GM06990 (cell line): ENCODE data around the gene ST6GAL1.
A peak's percentile ranks its signal among the peaks of the same experiment; 100 is the strongest.
"Not testable (repeated sequence)": the region's sequence is repeated elsewhere in the genome, so short reads cannot be mapped to it uniquely, and the experiment has no call there.

ENCODE experiments used
- DNase-seq: peaks from one replicate; pipeline ENCODE4 v3.0.0-alpha.2; 2011; ENCODE audit not compliant: insufficient read length; ENCODE audit errors: extremely low read depth
- H3K27me3 ChIP-seq: replicated peaks from 2 replicates; pipeline ENCODE4 v1.6.0; 2011; ENCODE audit warnings: low read length; ENCODE audit not compliant: control insufficient read depth, insufficient read depth
- H3K36me3 ChIP-seq: 2 replicates; pipeline ENCODE4 v1.5.1; 2011; ENCODE audit warnings: low read length; ENCODE audit not compliant: control insufficient read depth, insufficient read depth
- H3K4me3 ChIP-seq: replicated peaks from 2 replicates; pipeline ENCODE4 v1.5.1; 2011; ENCODE audit warnings: low read depth, mild to moderate bottlenecking, control low read depth, low read length
- CTCF ChIP-seq: IDR thresholded peaks from 2 replicates; pipeline ENCODE4 v1.5.1; 2011; ENCODE audit warnings: low read length, control low read depth, mild to moderate bottlenecking, inconsistent platforms; ENCODE audit not compliant: insufficient read depth, poor library complexity, severe bottlenecking

The ST6GAL1 gene

DNA sequence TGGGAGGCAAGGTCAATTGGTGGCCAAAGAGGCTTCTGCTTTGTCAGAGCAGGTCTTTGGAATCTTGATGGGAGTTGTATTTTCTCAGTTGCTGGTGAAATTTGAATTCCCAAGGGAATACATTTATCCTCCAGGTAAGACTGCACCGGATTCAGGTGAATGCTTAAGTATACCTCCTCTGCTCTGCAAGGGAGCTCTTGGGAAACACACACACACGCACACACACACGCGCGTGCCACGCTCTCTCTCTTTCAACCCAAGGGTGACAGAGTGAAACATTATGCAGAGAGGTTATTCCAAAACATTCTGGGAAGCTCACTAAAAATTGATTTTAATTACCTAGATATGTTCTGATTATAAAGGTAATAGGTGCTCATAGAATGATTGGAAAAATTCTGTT is 33.7 kb downstream of the ST6GAL1 start:
- Histone ChIP-seq H3K36me3 (peaks cover 7% of the 10 kb centered on the region), H3K27me3 (no peaks in the 10 kb centered on the region), H3K4me3 (no peak overlapping the region)
- TF ChIP-seq CTCF = no peak
- no peak for DNase-seq

DNA sequence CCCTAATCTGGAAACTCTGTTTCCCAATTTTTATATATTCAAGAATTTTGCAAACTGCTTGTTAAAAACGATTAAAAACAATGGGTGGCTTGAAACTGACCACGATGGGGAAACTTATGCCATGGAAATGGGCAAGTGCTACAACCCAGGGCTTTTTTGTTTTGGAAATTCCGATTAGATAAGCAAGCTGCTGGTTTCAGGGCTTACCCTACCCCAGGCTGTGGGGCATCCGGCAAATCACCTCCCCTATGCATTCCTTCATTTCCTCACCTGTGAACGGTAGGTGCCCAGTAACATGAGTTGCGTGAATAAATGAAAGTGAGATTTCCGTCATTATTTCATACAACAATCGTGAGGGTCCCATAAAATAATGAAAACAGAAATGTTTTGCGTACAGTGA is 34.3 kb downstream of the ST6GAL1 start:
- TF ChIP-seq CTCF = no peak
- no peak for DNase-seq
- Histone ChIP-seq H3K4me3 (no peak overlapping the region), H3K27me3 (no peaks in the 10 kb centered on the region), H3K36me3 (peaks cover 7% of the 10 kb centered on the region)

DNA sequence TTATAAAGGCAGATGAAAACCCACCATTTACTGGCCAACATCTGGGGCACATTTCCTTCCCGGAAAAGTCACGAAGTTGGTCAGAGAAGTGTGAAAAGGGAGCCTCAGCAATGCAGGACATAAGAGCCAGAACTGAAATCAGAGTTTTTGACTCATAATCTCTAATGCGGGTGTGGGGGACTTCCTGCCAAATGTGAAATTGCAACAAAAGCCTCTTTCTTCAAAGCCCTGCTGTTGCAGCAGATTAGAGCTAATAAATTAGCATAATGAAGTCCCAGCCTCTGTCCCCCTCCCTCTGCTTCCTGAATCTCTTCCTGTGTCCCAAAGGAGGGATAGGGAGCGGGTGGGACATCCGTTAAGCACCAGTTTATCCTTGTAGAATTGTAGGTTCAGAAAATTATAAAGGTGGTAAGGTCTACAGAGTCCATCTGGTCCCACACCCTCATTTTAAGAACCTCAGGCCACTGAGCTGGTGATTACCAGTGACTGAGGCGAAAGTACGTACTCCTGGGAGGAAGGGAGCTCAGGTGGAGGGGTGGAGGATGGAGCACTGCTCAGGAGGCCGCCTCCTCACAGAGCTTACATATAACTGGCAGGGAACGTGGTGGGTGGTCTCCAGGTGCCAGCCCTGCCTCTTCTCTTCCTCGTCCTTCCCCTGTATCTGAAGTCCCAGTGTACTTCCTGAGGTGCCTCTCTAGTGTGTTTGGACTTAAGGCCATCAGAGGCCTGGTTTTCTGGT is 35.0 kb downstream of the ST6GAL1 start:
- no peaks in the 10 kb centered on the region for H3K27me3 ChIP-seq
- H3K36me3 ChIP-seq = peaks cover 7% of the 10 kb centered on the region

DNA sequence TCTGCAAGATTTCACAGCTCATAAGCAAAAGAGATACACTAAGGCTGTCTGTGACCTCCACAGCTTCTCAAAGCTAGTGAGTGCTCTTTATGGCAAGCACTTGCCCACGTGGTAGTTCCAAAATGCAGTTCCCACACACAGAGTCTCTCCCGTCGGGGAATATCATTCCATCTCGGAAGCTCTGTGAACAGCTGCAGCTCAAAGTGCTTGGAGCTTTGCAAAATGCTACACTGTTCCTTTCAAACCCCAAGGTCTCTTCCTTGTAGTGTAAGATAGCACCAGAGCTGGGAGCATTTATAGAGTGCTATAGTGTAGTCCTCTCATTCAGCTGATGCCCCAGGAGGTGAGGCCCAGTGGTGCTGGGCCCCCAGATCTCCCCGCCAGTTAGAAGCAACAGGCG is 36.1 kb downstream of the ST6GAL1 start:
- Histone ChIP-seq H3K36me3 (peaks cover 7% of the 10 kb centered on the region), H3K4me3 (no peak overlapping the region), H3K27me3 (no peaks in the 10 kb centered on the region)
- no peak for TF ChIP-seq CTCF
- no peak for DNase-seq

More for the DNA sequence above, 35.0 kb downstream of the ST6GAL1 start:
- peak; percentile 29 for DNase-seq
- no peak for TF ChIP-seq CTCF
- H3K4me3 ChIP-seq = no peak overlapping the region

- not testable (repeated sequence) for H3K4me3 ChIP-seq, H3K27me3 ChIP-seq, DNase-seq, H3K36me3 ChIP-seq
These were observed 36.9 kb downstream of the ST6GAL1 start for GRCh38 chr3:186967236-186967635.

GRCh38 chr3:186967686-186968085 is 37.4 kb downstream of the ST6GAL1 start:
- TF ChIP-seq CTCF = no peak
- Histone ChIP-seq H3K4me3 (no peak overlapping the region), H3K27me3 (no peaks in the 10 kb centered on the region), H3K36me3 (peaks cover 11% of the 10 kb centered on the region)
- no peak for DNase-seq
